GM18907 (cell line): ENCODE measurements around the gene DCAF6.
"Not testable (repeated sequence)": the region's sequence is repeated elsewhere in the genome, so short reads cannot be mapped to it uniquely, and the experiment has no call there.

Source experiments
- ATAC-seq: cut with Tn5 transposase; IDR thresholded peaks from one replicate; pipeline ENCODE4 v1.9.1; 2021; ENCODE audit warnings: mild to moderate bottlenecking, moderate library complexity; ENCODE audit not compliant: unreplicated experiment

DCAF6 gene

GRCh38 chr1:167936068-167936929, at the start of gene DCAF6:
DCAF6 (plus strand) TSS chr1:167936683; CDS start chr1:167936912, 229 bp downstream.
- ATAC-seq = peak; percentile 82

GRCh38 chr1:167887187-167887586, 49.3 kb upstream of the DCAF6 start:
- not testable (repeated sequence) for ATAC-seq

DNA sequence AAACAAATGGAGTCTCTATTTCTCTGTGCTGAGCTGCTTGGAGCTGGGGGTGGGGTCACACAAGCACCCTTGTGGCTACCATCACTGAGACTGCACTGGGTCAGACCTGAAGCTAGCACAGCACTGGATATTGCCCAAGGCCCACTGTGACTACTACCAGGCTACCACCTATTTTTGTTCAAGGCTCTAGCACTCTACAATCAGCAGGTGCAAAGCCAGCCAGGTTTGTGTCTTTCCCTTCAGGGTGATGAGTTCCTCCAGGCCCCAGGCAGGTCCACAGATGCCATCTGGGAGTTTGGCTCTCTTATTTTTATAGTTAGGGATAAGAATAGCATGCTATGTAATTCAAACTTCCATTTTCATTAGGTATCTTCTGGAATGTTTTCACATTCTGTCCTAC, 46.1 kb upstream of the DCAF6 start:
- ATAC-seq = no peak

DNA sequence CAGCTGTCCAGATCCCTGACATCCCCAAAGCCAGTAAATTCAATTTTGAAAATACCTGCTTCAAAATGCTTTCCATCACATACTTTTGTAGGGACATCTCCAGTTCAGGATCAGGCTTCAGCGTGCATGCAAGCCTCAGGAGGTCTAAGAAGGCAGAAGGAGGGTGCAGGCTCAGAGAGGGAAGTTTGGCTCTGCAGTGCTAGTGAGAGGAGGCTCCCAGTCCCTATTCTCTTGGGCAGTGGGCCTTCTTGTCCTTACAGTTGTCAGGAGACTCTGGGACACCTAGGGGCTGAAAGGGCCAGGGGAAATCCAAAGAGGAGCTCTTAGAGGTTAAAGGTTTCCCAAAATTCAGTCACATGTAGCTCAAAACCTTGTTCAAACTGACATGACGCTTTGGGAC, 42.7 kb upstream of the DCAF6 start:
- ATAC-seq = no peak

DNA sequence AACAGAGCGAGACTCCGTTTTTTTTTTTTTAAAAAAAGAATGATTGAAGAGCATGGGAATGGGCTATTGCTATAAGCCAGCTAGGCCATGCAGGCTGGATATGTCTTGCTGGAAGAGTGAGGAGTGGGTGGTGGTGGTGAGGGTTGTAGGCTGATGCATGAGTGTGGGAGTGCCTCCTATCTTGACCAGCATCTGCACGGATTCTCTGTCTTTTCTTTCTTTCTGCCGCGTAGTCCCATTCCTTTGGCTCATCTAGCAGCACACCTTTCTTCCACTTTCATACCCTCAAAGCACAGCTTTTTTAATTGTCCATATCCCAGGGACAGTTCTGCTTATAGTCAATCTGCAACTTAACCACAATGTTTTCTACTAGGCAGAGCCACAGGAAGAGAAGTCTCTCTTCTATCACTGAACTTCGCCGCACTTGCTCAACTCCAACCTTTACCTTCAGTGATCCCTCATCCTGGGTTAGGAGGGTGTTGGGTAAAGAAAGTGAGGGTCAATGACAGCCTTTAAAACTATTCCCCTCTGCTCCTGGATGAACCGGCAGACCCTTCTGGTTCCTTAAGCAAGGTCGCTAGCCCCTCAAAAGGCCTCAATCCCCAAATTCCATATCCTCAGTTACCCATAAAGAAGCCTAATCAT, 37.8 kb upstream of the DCAF6 start:
- ATAC-seq = peak; percentile 16

GRCh38 chr1:167899253-167899681, 37.2 kb upstream of the DCAF6 start:
- ATAC-seq = peak; percentile 95

DNA sequence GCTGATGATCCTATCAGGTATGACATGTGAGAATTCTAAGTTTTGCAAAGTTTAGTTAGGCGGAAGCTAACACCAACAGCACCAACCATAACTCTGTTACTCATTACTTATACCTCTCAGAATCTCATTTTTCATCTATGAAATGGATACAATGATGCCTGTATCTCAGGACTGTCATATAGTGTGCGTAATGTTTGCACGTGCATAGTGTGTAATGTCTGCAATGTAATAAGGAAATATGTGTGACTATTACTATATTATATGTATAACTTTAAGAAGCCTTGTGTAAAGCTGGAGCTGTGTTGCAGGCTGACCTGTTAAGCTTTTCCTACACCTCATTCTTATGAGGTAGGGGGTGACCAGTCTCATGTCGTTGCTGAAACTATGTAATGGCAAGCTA, 35.6 kb upstream of the DCAF6 start:
- ATAC-seq = no peak

GRCh38 chr1:167904652-167905130, 31.8 kb upstream of the DCAF6 start:
- no peak for ATAC-seq

DNA sequence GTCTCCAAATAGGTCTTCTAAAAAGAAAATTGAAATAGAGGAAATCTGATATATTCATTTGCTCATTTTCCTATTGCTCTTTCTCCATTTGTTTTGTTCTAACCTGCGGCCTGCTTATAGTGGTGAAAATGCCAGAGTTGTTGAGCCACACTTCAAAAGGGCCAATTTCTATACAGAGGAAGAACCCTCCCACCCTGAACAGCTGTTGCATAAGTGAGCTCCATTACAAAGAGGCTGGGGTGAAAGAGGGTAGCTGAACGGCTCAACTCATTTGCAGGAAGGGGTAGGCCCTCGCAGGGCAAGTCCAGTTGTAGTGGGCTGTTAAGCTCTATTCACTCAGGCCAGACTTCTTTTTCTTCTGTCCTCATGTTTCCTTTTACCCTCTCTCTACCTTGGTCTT, 31.3 kb upstream of the DCAF6 start:
- ATAC-seq = no peak

- no peak for ATAC-seq
These were observed 30.8 kb upstream of the DCAF6 start for GRCh38 chr1:167905671-167906070.

- no peak for ATAC-seq
These were observed 26.7 kb upstream of the DCAF6 start for GRCh38 chr1:167909691-167910180.

DNA sequence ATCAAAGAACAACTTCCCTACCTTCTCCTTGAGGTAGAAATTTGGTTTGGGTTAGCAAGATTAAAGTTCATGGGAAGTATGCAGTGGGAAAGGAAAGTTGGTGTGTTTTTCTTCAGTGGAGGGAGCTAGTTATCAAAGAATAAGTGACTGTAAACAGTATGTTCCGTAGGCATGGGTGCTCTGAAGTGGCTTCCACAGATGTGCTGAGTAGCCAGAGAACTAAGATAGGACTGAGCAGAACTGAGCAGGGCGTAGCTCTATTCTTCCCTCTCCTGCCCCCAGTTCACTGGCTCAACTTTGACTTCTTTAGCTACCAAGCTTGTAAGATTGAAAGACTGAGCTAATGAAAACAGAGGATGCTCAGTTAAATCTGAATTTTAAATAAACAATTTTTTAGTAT, 26.0 kb upstream of the DCAF6 start:
- ATAC-seq = no peak

DNA sequence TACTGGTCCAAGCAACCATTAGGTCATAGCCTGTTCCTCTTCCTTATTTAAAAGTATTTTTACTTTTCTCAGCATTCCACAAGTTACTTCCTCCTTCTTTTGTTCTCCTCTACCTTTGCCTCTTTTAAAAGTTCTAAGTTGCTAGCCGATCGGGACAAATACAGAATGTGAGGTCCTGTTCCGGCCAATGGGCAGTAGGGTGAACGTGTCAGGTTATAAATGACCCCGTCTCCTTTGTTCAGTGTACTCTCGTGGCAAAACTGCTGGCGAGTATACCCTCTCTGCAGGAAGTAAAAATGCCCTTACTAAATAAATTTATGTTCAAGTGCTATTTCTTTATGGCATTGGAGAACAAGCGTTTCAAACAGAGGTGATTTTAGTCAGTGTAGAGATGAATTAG, 25.1 kb upstream of the DCAF6 start:
- ATAC-seq = no peak

DNA sequence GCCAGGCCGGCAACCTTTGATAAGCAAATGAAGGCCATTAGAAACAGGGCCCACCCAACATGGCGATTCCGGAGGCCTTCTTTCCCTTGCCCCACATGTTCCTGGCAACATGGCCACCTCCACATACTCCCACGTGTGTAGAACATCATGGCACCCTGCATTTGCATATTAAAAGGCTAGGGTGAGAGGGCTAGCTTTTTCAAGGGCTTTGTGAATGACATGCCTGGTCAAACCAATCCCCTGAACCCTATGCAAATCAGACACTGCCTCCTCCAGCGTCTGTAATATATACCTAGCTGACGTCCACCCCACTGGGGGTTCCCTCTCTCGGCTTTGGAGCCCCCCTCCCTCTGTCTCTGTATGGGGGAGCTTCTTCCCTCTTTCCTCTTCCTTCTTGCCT, 24.2 kb upstream of the DCAF6 start:
- ATAC-seq = no peak

DNA sequence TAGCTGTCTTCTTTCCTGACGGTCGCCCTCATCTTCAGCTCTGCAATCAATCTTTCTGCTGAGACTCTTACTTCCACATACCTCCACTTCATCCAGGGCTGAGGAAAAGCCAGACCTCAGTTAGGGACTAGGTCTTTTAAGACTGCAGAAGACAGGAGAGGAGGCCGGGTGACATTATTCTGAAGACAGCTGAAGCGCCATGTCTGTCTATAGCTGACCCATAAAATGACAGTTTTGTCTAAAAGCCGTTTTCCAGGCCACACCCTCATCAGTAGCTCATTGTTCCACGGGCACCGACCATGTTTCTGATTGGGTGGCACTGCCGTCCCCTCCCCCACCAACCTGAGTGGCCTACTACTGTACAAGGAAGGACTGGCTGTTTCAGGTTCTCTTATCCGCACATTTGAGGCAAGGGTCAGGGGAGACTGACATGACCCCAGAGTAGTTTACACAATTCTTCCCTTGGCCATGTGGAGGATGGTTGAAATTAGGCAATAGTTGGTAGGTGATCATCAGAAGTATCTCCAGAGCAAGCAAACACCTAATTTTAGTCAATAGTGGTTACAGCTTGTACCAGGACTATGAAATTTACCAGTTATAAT, 22.5 kb upstream of the DCAF6 start, which contains the start of gene ADCY10:
Gene ADCY10 (minus strand): TSS at position 240 of the 602 bp plus-strand sequence. CDS start 8,994 bp downstream, outside the sequence.
- no peak for ATAC-seq

GRCh38 chr1:167915569-167915968, 20.9 kb upstream of the DCAF6 start:
- ATAC-seq = no peak

DNA sequence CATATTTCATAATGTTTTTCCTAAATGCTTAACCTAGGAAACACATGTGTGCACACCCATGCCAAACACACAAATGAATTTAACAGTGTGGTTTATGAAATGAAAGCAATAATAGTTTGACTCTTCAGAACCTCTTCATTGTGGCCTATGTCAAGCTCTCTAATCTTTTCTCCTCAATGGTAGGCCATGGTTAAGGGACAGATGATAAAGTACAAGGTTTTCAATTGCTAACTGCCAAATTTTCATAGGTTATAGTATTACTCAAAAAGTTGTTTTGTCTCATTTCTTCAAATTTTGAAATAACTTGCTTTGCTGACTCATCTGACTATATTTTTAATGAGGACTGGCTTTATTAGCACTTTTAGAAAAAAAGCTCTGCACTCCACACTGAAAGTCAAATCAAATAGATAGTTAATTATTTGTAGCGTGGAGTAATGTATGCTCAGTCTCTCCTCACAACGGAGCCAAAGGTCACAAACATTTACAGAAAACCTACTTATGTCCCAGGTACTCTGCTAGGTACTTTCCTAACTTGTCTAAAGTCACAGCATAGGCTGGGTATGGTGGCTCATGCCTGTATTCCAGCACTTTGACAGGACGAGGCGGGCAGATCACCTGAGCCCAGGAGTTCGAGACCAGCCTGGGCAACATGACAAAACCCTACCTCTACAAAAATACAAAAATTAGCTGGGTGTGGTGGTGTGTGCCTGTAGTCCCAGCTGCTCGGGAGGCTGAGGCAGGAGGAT, 19.5 kb upstream of the DCAF6 start:
- no peak for ATAC-seq

DNA sequence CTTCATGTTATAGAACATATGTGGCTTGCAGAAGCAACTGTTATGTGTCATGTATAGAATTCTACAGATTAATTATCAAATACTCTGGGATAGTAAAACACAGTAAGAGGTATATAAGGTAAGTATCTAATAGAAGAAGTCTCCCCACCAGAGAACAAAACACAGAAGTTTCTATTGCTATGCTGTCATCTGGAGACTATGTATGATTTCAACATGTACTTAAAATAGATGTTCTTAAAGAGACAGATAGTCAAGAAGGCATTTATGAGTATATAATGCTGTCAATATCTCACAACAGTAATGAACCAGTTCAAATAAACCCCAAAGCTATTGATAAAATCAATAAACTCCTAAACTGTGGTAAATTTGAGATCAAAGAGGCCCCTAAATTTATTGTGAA, 14.5 kb upstream of the DCAF6 start:
- ATAC-seq = no peak

DNA sequence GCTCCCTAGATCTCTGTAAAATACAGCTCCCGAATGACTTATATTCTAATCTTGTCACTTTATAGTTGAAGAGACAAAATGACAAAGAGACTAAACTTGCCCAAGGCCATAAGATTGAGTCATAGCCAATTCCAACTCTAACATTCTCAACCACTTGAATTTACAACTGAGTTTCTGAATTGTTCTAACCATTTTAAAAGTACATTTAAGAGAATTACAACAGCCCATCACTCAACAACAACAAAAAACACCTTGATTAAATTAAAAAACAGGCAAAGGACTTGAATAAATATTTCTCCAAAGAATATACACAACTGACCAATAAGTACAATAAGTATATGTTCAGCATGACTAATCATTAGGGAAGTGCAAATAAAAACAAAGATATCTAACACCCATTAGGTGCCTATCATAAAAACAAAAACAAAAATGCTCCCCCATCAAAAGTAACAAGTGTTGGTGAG, 13.8 kb upstream of the DCAF6 start:
- no peak for ATAC-seq

DNA sequence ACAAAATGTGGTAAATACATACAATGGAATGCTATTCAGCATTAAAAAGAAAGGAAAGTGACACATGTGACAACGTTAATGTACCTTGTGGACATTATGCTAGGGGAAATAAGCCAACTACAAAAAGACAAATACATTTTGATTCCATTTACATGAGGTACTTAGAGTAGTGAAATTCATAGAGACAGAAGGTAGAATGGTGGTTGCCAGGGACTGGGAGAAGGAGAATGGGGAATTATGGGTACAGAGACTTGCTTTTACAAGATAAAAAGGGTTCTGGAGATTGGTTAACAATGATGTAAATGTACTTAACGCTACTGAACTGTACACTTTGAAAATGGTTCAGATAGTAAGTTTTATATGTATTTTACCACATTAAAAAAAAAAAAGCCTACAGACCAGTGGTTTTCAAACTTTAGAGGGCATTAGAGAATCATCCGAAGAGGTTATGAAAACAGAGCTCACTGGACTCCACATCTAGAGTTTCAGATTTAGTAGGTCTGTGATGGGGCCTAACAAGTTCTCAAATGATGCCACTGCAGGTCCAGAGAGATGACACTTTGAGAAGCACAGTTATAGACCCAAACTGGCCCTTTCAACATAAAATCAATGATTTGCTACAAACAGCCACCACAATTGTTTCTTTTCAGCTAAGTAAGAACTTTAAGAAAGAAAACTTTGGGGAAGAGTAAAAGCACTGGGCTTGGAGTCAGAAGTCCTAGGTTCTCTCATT, 13.0 kb upstream of the DCAF6 start:
- no peak for ATAC-seq
